Measurements from ENCODE around the gene FRS3. TPM values are rescaled to one million over a fixed set of nuclear protein-coding genes. Genes with fewer than 3 reads are reported as not detected.

FRS3 gene
- total RNA-seq, 2 experiments from 2014 or later, result 4.8 to 5.6 TPM

DNA sequence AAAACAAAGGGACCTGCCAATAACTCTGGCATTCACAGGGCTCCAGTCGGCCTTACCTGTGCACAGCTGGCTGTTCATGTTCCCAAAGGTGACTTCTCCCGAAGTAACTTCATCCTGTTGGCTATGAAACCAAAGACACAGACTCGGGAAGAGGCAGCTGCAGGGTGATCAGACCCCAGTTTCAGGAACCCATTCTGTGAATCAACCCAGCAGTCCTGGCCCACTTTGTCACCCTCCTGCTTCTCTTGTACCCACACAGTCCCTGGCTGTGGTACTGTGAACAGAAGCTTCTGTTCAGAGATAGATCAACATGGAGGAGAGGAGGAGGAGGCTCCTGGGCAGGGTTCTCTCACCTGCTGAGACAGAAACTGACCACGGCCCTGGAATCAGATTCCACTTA lies 23.8 kb downstream of the FRS3 start:
- no peaks in the 10 kb centered on the region for H3K27me3 Mint-ChIP-seq
- DNase-seq, result no peak
- H3K36me3 Mint-ChIP-seq (ENCODE audit: low read depth), result no peaks in the 10 kb centered on the region
- H3K9me3 Mint-ChIP-seq (ENCODE audit: low read depth), result no peaks in the 10 kb centered on the region
- ChIA-PET POLR2A (no interaction called here), CTCF (interaction anchor here (0.6 to 0.8 kb wide), 2 partner anchors 22 to 543 kb away, joined by 3 to 4 read pairs; no protein-coding TSS in a partner anchor)
- no peaks in the 10 kb centered on the region for H3K4me1 Mint-ChIP-seq
- ATAC-seq, result no peak
- intact Hi-C loops (cut with DNase I, micrococcal nuclease), result no loop called here
- no peak overlapping the region for H3K4me3 Mint-ChIP-seq
- no peak overlapping the region for H3K27ac Mint-ChIP-seq

GRCh38 chr6:41750374-41750773 lies 29.3 kb downstream of the FRS3 start:
- no peaks in the 10 kb centered on the region for H3K27me3 Mint-ChIP-seq
- H3K4me1 Mint-ChIP-seq, result no peaks in the 10 kb centered on the region
- H3K4me3 Mint-ChIP-seq, result no peak overlapping the region
- no peaks in the 10 kb centered on the region for H3K36me3 Mint-ChIP-seq (ENCODE audit: low read depth)
- ChIA-PET CTCF (interaction anchor here (0.6 to 0.8 kb wide), 2 partner anchors 10 to 44 kb away, joined by 3 read pairs; no protein-coding TSS in a partner anchor), POLR2A (no interaction called here)
- intact Hi-C loops (cut with DNase I, micrococcal nuclease), result no loop called here
- H3K9me3 Mint-ChIP-seq (ENCODE audit: low read depth), result no peaks in the 10 kb centered on the region
- ATAC-seq, result no peak
- no peak overlapping the region for H3K27ac Mint-ChIP-seq
- no peak for DNase-seq

- no peaks in the 10 kb centered on the region for H3K27me3 Mint-ChIP-seq
- intact Hi-C loops (cut with DNase I, micrococcal nuclease), result loop anchor here in 1 of 2 experiments (2.0 kb wide), 1 partner anchor 330 kb away; no protein-coding TSS in a partner anchor
- ATAC-seq, result no peak
- H3K4me1 Mint-ChIP-seq, result no peaks in the 10 kb centered on the region
- H3K9me3 Mint-ChIP-seq (ENCODE audit: low read depth), result no peaks in the 10 kb centered on the region
- no peak overlapping the region for H3K27ac Mint-ChIP-seq
- POLR2A ChIA-PET, result no interaction called here
- CTCF ChIA-PET, result no interaction called here
- H3K36me3 Mint-ChIP-seq (ENCODE audit: low read depth), result no peaks in the 10 kb centered on the region
- no peak for DNase-seq
- no peak overlapping the region for H3K4me3 Mint-ChIP-seq
Observed at GRCh38 chr6:41748542-41748941, 31.2 kb downstream of the FRS3 start.

GRCh38 chr6:41748102-41748477 lies 31.6 kb downstream of the FRS3 start:
- Mint-ChIP-seq H3K9me3 (ENCODE audit: low read depth) (no peaks in the 10 kb centered on the region), H3K4me1 (no peaks in the 10 kb centered on the region), H3K36me3 (ENCODE audit: low read depth) (no peaks in the 10 kb centered on the region), H3K27ac (no peak overlapping the region), H3K4me3 (no peak overlapping the region), H3K27me3 (no peaks in the 10 kb centered on the region)
- ChIA-PET CTCF (interaction anchor here (0.8 kb wide), 1 partner anchor 9 kb away, joined by 3 read pairs; no protein-coding TSS in a partner anchor), POLR2A (no interaction called here)
- intact Hi-C loops (cut with DNase I, micrococcal nuclease), result loop anchor here in 1 of 2 experiments (2.0 kb wide), 1 partner anchor 329 kb away; no protein-coding TSS in a partner anchor
- DNase-seq, result no peak
- ATAC-seq, result no peak

- no peak for ATAC-seq
- Mint-ChIP-seq H3K4me3 (no peak within 1 kb of the TSS), H3K27me3 (no peaks in the 10 kb centered on the region), H3K27ac (no peak within 1 kb of the TSS), H3K36me3 (ENCODE audit: low read depth) (no peaks in the 10 kb centered on the region), H3K9me3 (ENCODE audit: low read depth) (no peaks in the 10 kb centered on the region), H3K4me1 (no peaks in the 10 kb centered on the region)
- POLR2A ChIA-PET, result no interaction called here
- CTCF ChIA-PET, result interaction anchor here (0.8 kb wide), 1 partner anchor 10 kb away, joined by 3 read pairs; no protein-coding TSS in a partner anchor
- no peak for DNase-seq
- intact Hi-C loops (cut with DNase I, micrococcal nuclease), result loop anchor here in 1 of 2 experiments (2.0 kb wide), 1 partner anchor 329 kb away; no protein-coding TSS in a partner anchor
Observed at GRCh38 chr6:41747256-41748101, 32.2 kb downstream of the FRS3 start, which contains the start of gene PGC. Gene PGC, minus strand, starts transcription at chr6:41747397. Its CDS starts 63 bp downstream, at chr6:41747334.

GRCh38 chr6:41746107-41746506 lies 33.6 kb downstream of the FRS3 start:
- H3K4me1 Mint-ChIP-seq, result no peaks in the 10 kb centered on the region
- H3K9me3 Mint-ChIP-seq (ENCODE audit: low read depth), result no peaks in the 10 kb centered on the region
- no peak overlapping the region for H3K27ac Mint-ChIP-seq
- ChIA-PET CTCF (no interaction called here), POLR2A (no interaction called here)
- DNase-seq (no peak), ATAC-seq (no peak)
- no peaks in the 10 kb centered on the region for H3K36me3 Mint-ChIP-seq (ENCODE audit: low read depth)
- no peak overlapping the region for H3K4me3 Mint-ChIP-seq
- no peaks in the 10 kb centered on the region for H3K27me3 Mint-ChIP-seq
- intact Hi-C loops (cut with DNase I, micrococcal nuclease), result no loop called here

GRCh38 chr6:41744236-41744787 lies 35.4 kb downstream of the FRS3 start:
- POLR2A ChIA-PET, result no interaction called here
- intact Hi-C loops (cut with DNase I, micrococcal nuclease), result no loop called here
- H3K4me1 Mint-ChIP-seq, result no peaks in the 10 kb centered on the region
- no peaks in the 10 kb centered on the region for H3K36me3 Mint-ChIP-seq (ENCODE audit: low read depth)
- CTCF ChIA-PET, result interaction anchor here (0.7 kb wide), 1 partner anchor 148 kb away, joined by 5 read pairs; no protein-coding TSS in a partner anchor
- no peaks in the 10 kb centered on the region for H3K9me3 Mint-ChIP-seq (ENCODE audit: low read depth)
- DNase-seq, result no peak
- H3K27me3 Mint-ChIP-seq, result no peaks in the 10 kb centered on the region
- ATAC-seq, result no peak
- H3K27ac Mint-ChIP-seq, result no peak overlapping the region
- no peak overlapping the region for H3K4me3 Mint-ChIP-seq

GRCh38 chr6:41743406-41744235 lies 36.1 kb downstream of the FRS3 start:
- POLR2A ChIA-PET, result no interaction called here
- H3K27ac Mint-ChIP-seq, result no peak overlapping the region
- ATAC-seq, result no peak
- H3K36me3 Mint-ChIP-seq (ENCODE audit: low read depth), result no peaks in the 10 kb centered on the region
- H3K9me3 Mint-ChIP-seq (ENCODE audit: low read depth), result no peaks in the 10 kb centered on the region
- no peak for DNase-seq
- CTCF ChIA-PET, result no interaction called here
- intact Hi-C loops (cut with DNase I, micrococcal nuclease), result no loop called here
- H3K27me3 Mint-ChIP-seq, result no peaks in the 10 kb centered on the region
- H3K4me1 Mint-ChIP-seq, result no peaks in the 10 kb centered on the region
- no peak overlapping the region for H3K4me3 Mint-ChIP-seq

DNA sequence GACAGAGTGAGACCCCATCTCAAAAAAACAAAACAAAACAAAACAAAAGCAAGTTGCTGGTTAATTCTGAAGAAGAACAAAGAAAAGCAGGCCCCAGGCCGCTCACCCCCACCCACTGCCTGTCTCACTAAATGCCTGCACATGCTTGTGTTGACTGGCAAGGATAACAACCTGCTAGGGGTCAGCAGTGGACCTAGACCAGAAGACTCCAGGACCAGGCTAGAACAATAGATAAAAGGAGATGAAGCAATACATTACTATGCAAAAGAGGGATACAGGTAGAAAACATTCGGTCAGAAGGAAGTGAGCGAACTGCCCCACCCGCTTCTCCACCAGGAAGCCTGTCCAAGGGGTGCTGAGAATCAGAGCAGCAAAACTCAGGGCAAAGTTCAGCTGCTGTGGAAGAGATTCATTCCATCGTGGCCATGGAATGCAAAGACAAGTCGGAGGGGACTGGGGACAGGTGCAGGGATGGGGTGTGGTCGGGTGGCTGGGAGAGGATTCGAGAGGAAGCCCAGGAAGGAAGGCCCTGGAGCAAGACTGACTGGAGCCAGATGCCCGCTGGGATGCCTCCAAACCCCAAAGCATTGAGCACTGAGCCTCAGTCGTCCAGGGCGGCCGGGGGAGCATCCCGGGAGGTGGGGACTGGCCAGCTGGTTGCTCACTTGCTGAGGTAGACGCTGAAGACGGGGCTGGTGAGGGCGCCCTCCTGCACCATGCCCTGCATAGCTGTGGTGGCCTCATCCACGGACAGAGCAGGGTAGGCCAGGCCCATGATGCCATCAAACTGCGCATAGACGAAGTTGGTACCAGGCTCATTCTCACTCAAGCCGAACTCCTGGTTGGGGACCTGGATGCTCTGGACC lies 37.8 kb downstream of the FRS3 start:
- Mint-ChIP-seq H3K27me3 (no peaks in the 10 kb centered on the region), H3K4me3 (no peak overlapping the region), H3K9me3 (ENCODE audit: low read depth) (no peaks in the 10 kb centered on the region), H3K4me1 (no peaks in the 10 kb centered on the region), H3K36me3 (ENCODE audit: low read depth) (no peaks in the 10 kb centered on the region), H3K27ac (no peak overlapping the region)
- ATAC-seq (no peak), DNase-seq (no peak)
- intact Hi-C loops (cut with DNase I, micrococcal nuclease), result no loop called here
- CTCF ChIA-PET, result interaction anchor here (0.7 kb wide), 1 partner anchor 140 kb away, joined by 4 read pairs; no protein-coding TSS in a partner anchor
- POLR2A ChIA-PET, result no interaction called here

- DNase-seq (no peak), ATAC-seq (no peak)
- Mint-ChIP-seq H3K9me3 (ENCODE audit: low read depth) (no peaks in the 10 kb centered on the region), H3K27me3 (no peaks in the 10 kb centered on the region), H3K4me1 (peaks cover 4% of the 10 kb centered on the region), H3K4me3 (no peak overlapping the region), H3K36me3 (ENCODE audit: low read depth) (no peaks in the 10 kb centered on the region), H3K27ac (no peak overlapping the region)
- ChIA-PET POLR2A (no interaction called here), CTCF (interaction anchor here (0.5 to 0.7 kb wide), 2 partner anchors 10 to 138 kb away, joined by 3 to 4 read pairs; no protein-coding TSS in a partner anchor)
- intact Hi-C loops (cut with DNase I, micrococcal nuclease), result no loop called here
Observed at GRCh38 chr6:41740366-41741162, 39.1 kb downstream of the FRS3 start.
